HepG2 (cell line): ENCODE data around the gene FGD3. TPM values are rescaled to one million over a fixed set of nuclear protein-coding genes. Genes with fewer than 3 reads are reported as not detected.

Experiments
- ATAC-seq: fragments of 200-7000 bp; cut with Tn5 transposase; 3 replicates; pipeline ENCODE4 v1.9.1; 2020; ENCODE audit warnings: mild to moderate bottlenecking, moderate library complexity
- BruUV-seq: library from RNA; stranded (reverse); fragments of 400-500 nt; replicated peaks from 2 replicates; lab custom pipeline; 2021; lab: Mats Ljungman, UMichigan
- CTCF ChIA-PET: fragments of 300-600 bp; formaldehyde crosslinking; extraction: SDS; loops from one replicate; lab custom pipeline; 2021; ENCODE audit warnings: low total read pairs, inconsistent platforms, low intra/inter-chr PET ratio; lab: Yijun Ruan, JAX
- POLR2A ChIA-PET: fragments of 350-600 bp; sonication (Branson Sonifier 250); formaldehyde crosslinking; loops from one replicate; lab custom pipeline; 2020; ENCODE audit warnings: antibody characterized with exemption, inconsistent platforms; lab: Yijun Ruan, JAX
- DNase-seq: peaks from one replicate; pipeline ENCODE4 v3.0.0-alpha.2; 2015; ENCODE audit warnings: low spot score
- FAIRE-seq: peaks from 3 replicates; lab custom pipeline; 2011; peaks lifted over from hg19 to GRCh38; lab: Jason Lieb, UNC
- H2AFZ ChIP-seq: one replicate; pipeline ENCODE4 v1.6.1; 2011; ENCODE audit warnings: low read length, inconsistent platforms
- H3K27ac ChIP-seq: fragments of 300-600 bp; 3 replicates; pipeline ENCODE4 v1.8.0; 2011; ENCODE audit warnings: mixed run types, mild to moderate bottlenecking, mixed read lengths, low read length, inconsistent platforms; ENCODE audit not compliant: insufficient read depth; ENCODE audit errors: extremely low read length
- H3K27me3 ChIP-seq, 2 experiments: fragments of 200-600 bp in 1 of 2; 2 replicates in 1 of 2; 3 replicates in 1 of 2; pipeline versions ENCODE4 v1.6.0 to v1.8.0; 2011; ENCODE audit warnings: low read length in 2 of 2, mild to moderate bottlenecking in 2 of 2, moderate library complexity in 2 of 2, inconsistent platforms in 1 of 2; ENCODE audit not compliant: insufficient read depth in 2 of 2, control insufficient read depth in 1 of 2
- H3K36me3 ChIP-seq, 2 experiments: fragments of 200-600 bp in 1 of 2; replicated peaks in 1 of 2; 2 replicates in 1 of 2; 3 replicates in 1 of 2; pipeline versions ENCODE4 v1.5.1 to v1.8.0; 2011; ENCODE audit warnings: low read length in 2 of 2, inconsistent platforms in 1 of 2; ENCODE audit not compliant: insufficient read depth in 2 of 2, control insufficient read depth in 1 of 2
- H3K4me1 ChIP-seq: 2 replicates; pipeline ENCODE4 v1.5.1; 2012; ENCODE audit warnings: low read length, inconsistent platforms; ENCODE audit not compliant: insufficient read depth
- H3K4me2 ChIP-seq: 2 replicates; pipeline ENCODE4 v1.6.0; 2011; ENCODE audit warnings: low read depth, low read length, inconsistent platforms
- H3K4me3 ChIP-seq, 3 experiments: fragments of 200-600 bp in 1 of 3; sonication (generic), shearing (Covaris generic) in 1 of 3; replicated peaks in 1 of 3; 2 replicates each; pipeline ENCODE4 v1.5.1; 2011 to 2016; ENCODE audit warnings: low read length in 3 of 3, inconsistent platforms in 2 of 3, low read depth in 2 of 3, mild to moderate bottlenecking in 2 of 3, control low read depth in 1 of 3, mixed read lengths in 1 of 3; ENCODE audit not compliant: insufficient read depth in 1 of 3
- H3K79me2 ChIP-seq: one replicate; pipeline ENCODE4 v1.6.1; 2011; ENCODE audit warnings: low read length, inconsistent platforms; ENCODE audit not compliant: insufficient read depth
- H3K9ac ChIP-seq: 2 replicates; pipeline ENCODE4 v1.6.0; 2011; ENCODE audit warnings: mild to moderate bottlenecking, low read depth, low read length, inconsistent platforms; ENCODE audit not compliant: insufficient read depth
- H3K9me3 ChIP-seq: 2 replicates; pipeline ENCODE4 v1.5.1; 2012; ENCODE audit warnings: mild to moderate bottlenecking, low read length
- H4K20me1 ChIP-seq: 2 replicates; pipeline ENCODE4 v1.6.0; 2011; ENCODE audit warnings: inconsistent platforms, mild to moderate bottlenecking, low read length, moderate library complexity; ENCODE audit not compliant: insufficient read depth
- ELK4 ChIP-seq: sonication (generic); formaldehyde crosslinking; IDR thresholded peaks from 2 replicates; pipeline ENCODE4 v1.9.0; 2021; ENCODE audit warnings: missing genetic modification reagents, borderline replicate concordance
- HNF4A ChIP-seq: sonication (generic); formaldehyde crosslinking; IDR thresholded peaks from 2 replicates; pipeline ENCODE4 v1.4.0; 2020; ENCODE audit warnings: missing genetic modification reagents
- HNF4G ChIP-seq, 2 experiments: sonication (generic) in 1 of 2; formaldehyde crosslinking in 1 of 2; IDR thresholded peaks; 2 replicates each; pipeline versions ENCODE4 v1.4.0 to v1.6.1; 2011 to 2020; ENCODE audit warnings: borderline replicate concordance in 2 of 2, low read depth in 2 of 2, mild to moderate bottlenecking in 2 of 2, low read length in 1 of 2, missing genetic modification reagents in 1 of 2, moderate library complexity in 1 of 2
- IRF2 ChIP-seq: IDR thresholded peaks from 2 replicates; pipeline ENCODE4 v1.6.1; 2018; ENCODE audit warnings: missing genetic modification reagents, missing compliant biosample characterization
- KDM2A ChIP-seq: sonication (generic); formaldehyde crosslinking; IDR thresholded peaks from 2 replicates; pipeline ENCODE4 v1.4.0; 2020; ENCODE audit warnings: low read depth, missing genetic modification reagents, borderline replicate concordance
- KLF16 ChIP-seq, 2 experiments: sonication (generic) in 1 of 2; formaldehyde crosslinking in 1 of 2; IDR thresholded peaks; 2 replicates each; pipeline versions ENCODE4 v1.6.1 to v1.8.0; 2016 to 2023; ENCODE audit warnings: missing genetic modification reagents in 2 of 2, missing compliant biosample characterization in 1 of 2
- NBN ChIP-seq: fragments of 450-650 bp; conservative IDR thresholded peaks from 2 replicates; pipeline ENCODE4 v1.6.1; 2017
- NFYB ChIP-seq: sonication (generic); formaldehyde crosslinking; IDR thresholded peaks from 2 replicates; pipeline ENCODE4 v1.4.0; 2020; ENCODE audit warnings: missing genetic modification reagents
- NFYC ChIP-seq: IDR thresholded peaks from 2 replicates; pipeline ENCODE4 v1.6.1; 2016; ENCODE audit warnings: missing genetic modification reagents, missing compliant biosample characterization
- POLR2A ChIP-seq, 2 experiments: IDR thresholded peaks; 2 replicates each; pipeline ENCODE4 v1.6.1; 2011; ENCODE audit warnings: low read depth in 2 of 2, low read length in 2 of 2, mild to moderate bottlenecking in 1 of 2, moderate library complexity in 1 of 2; ENCODE audit not compliant: insufficient read depth in 1 of 2
- RAD51 ChIP-seq: fragments of 450-650 bp; IDR thresholded peaks from 2 replicates; pipeline ENCODE4 v1.6.1; 2016; ENCODE audit warnings: borderline replicate concordance
- RBM39 ChIP-seq: fragments of 200-400 bp; formaldehyde crosslinking; IDR thresholded peaks from one replicate; pipeline ENCODE4 v1.6.1; 2018; ENCODE audit warnings: antibody characterized with exemption, mild to moderate bottlenecking, low read depth, low read length; ENCODE audit not compliant: poor library complexity, severe bottlenecking
- THAP11 ChIP-seq: IDR thresholded peaks from 2 replicates; pipeline ENCODE4 v1.6.1; 2016; ENCODE audit warnings: missing biosample characterization, missing genetic modification reagents
- ZNF143 ChIP-seq: sonication (generic); formaldehyde crosslinking; IDR thresholded peaks from 2 replicates; pipeline ENCODE4 v1.4.0; 2020; ENCODE audit warnings: missing genetic modification reagents
- ZNF451 ChIP-seq: sonication (generic); formaldehyde crosslinking; IDR thresholded peaks from 2 replicates; pipeline ENCODE4 v1.5.0; 2020; ENCODE audit warnings: mild to moderate bottlenecking, missing genetic modification reagents
- ZNF552 ChIP-seq: sonication (generic); formaldehyde crosslinking; IDR thresholded peaks from 2 replicates; pipeline ENCODE4 v1.9.0; 2022; ENCODE audit warnings: missing genetic modification reagents, mild to moderate bottlenecking, borderline replicate concordance
- ZNF83 ChIP-seq: sonication (generic); formaldehyde crosslinking; IDR thresholded peaks from 2 replicates; pipeline ENCODE4 v1.4.0; 2020; ENCODE audit warnings: missing genetic modification reagents, mild to moderate bottlenecking, borderline replicate concordance
- WGBS: methylation state at CpG from one replicate; pipeline ENCODE4 v1.1.6; 2017; ENCODE audit warnings: low lambda C conversion rate; 5-methylcytosine and 5-hydroxymethylcytosine counted together
- in situ Hi-C: cut with HindIII; loops from 2 replicates; pipeline ENCODE4 v1.10.0; 2017; ENCODE audit warnings: low pct_unique_long_range_greater_than_20kb; ENCODE audit not compliant: extremely low pct_ligation_motif_present
- intact Hi-C: fragments of 100-400 bp; cut with micrococcal nuclease; formaldehyde crosslinking; loops from one replicate; pipeline ENCODE4 v1.10.0; 2022; ENCODE audit not compliant: unreplicated experiment
- polyA plus RNA-seq, 8 experiments: library from polyadenylated mRNA; depleted of rRNA in 3 of 8; stranded (reverse) in 7 of 8; unstranded in 1 of 8; fragments of >200 nt; fragmentation: Illumina TruSeq in 4 of 8; extraction: Trizol in 4 of 8; gene quantifications; 2 replicates each; pipeline versions ENCODE4 v1.2.1 to v1.2.3, GENCODE V29; 2011 to 2016; ENCODE audit warnings: low read depth in 4 of 8, missing spikeins in 1 of 8, mixed read lengths in 1 of 8; ENCODE audit not compliant: insufficient read depth in 1 of 8
- total RNA-seq, 5 experiments: library from RNA; depleted of rRNA; stranded (reverse); fragments of >200 nt; fragmentation: Illumina TruSeq; extraction: Trizol; gene quantifications; 2 replicates each; pipeline ENCODE4 v1.2.3, GENCODE V29; 2016; ENCODE audit warnings: low read depth in 1 of 5
- TF ChIP-seq, protein P1 (sequence below): IDR thresholded peaks from 2 replicates; pipeline ENCODE4 v1.6.1; 2016; ENCODE audit warnings: low read depth
- TF ChIP-seq, protein P2 (sequence below), 2 experiments: sonication (generic) in 1 of 2; formaldehyde crosslinking in 1 of 2; IDR thresholded peaks; 2 replicates each; pipeline versions ENCODE4 v1.5.1 to v1.6.1; 2011 to 2020; ENCODE audit warnings: borderline replicate concordance in 1 of 2, low read depth in 1 of 2, low read length in 1 of 2, mild to moderate bottlenecking in 1 of 2, missing genetic modification reagents in 1 of 2, moderate library complexity in 1 of 2
- TF ChIP-seq, protein P3 (sequence below): sonication (generic); formaldehyde crosslinking; IDR thresholded peaks from 2 replicates; pipeline ENCODE4 v1.5.0; 2020; ENCODE audit warnings: mild to moderate bottlenecking, missing genetic modification reagents

FGD3 gene
- total and polyA plus RNA-seq, 2 of the 13 experiments (the other 11 are each of a cell fraction or from before 2014, with no cell fraction given) = 0.53 to 1.1 TPM

DNA sequence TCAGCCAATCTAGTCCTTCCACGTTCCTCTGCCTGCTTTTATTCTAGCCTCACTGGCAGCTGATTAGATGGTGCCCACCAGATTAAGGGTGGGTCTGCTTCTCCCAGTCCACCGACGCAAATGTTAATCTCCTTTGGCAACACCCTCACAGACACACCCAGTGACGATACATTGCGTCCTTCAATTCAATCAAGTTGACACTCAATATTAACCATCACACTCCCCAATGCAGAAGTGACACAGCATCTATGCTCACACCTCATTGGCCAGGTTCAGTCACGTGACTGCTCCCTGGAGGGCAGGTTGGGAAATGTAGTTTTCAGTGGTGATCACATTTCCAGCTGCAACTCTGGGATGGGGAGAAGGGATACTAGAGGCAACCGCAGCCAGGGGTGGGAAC, 124.1 kb downstream of the FGD3 start:
- H3K36me3 ChIP-seq = no peaks in the 10 kb centered on the region
- FAIRE-seq (no peak), ATAC-seq (peak; percentile 49), DNase-seq (peak; percentile 31)
- ChIA-PET CTCF (no interaction called here), POLR2A (no interaction called here)
- H4K20me1 ChIP-seq = no peaks in the 10 kb centered on the region
- no peak overlapping the region for H3K27ac ChIP-seq
- no peak overlapping the region for H3K9ac ChIP-seq
- H3K27me3 ChIP-seq = no peaks in the 10 kb centered on the region
- H3K4me1 ChIP-seq = peaks cover 15% of the 10 kb centered on the region; the same call in 1 of the 2 replicates
- no TSS peak for BruUV-seq
- H2AFZ ChIP-seq = no peak overlapping the region
- WGBS = 86% methylated on average over 7 of the region's 7 CpGs
- H3K4me3 ChIP-seq = no peak overlapping the region
- no peak overlapping the region for H3K4me2 ChIP-seq
- intact Hi-C loops = no loop called here
- H3K79me2 ChIP-seq = no peaks in the 10 kb centered on the region
- in situ Hi-C loops = no loop called here
- no peaks in the 10 kb centered on the region for H3K9me3 ChIP-seq
- TF ChIP-seq HNF4A (CRISPR knock-in tag) (no peak), KLF16 (CRISPR knock-in tag; IDR thresholded peaks at IDR 0.05) (no peak), ZNF552 (no peak), RAD51 (peak; percentile 76), NFYC (CRISPR knock-in tag) (peak; percentile 84), NBN (no peak), POLR2A (IDR thresholded peaks at IDR 0.05; ENCODE audit: insufficient read depth in 1 of 2, low read depth in 2 of 2, low read length in 2 of 2) (no peak), KDM2A (CRISPR knock-in tag) (no peak), HNF4G (IDR thresholded peaks at IDR 0.05; ENCODE audit: borderline replicate concordance, low read depth, low read length) (no peak), HNF4G (CRISPR knock-in tag; IDR thresholded peaks at IDR 0.05; ENCODE audit: borderline replicate concordance, low read depth) (no peak), ZNF83 (CRISPR knock-in tag) (no peak), IRF2 (CRISPR knock-in tag) (no peak), ELK4 (CRISPR knock-in tag) (no peak), NFYB (CRISPR knock-in tag) (peak; percentile 71), RBM39 (no peak), ZNF143 (CRISPR knock-in tag) (peak; percentile 88), THAP11 (peak; percentile 97), ZNF451 (CRISPR knock-in tag) (no peak)
- TF ChIP-seq, protein P1, sequence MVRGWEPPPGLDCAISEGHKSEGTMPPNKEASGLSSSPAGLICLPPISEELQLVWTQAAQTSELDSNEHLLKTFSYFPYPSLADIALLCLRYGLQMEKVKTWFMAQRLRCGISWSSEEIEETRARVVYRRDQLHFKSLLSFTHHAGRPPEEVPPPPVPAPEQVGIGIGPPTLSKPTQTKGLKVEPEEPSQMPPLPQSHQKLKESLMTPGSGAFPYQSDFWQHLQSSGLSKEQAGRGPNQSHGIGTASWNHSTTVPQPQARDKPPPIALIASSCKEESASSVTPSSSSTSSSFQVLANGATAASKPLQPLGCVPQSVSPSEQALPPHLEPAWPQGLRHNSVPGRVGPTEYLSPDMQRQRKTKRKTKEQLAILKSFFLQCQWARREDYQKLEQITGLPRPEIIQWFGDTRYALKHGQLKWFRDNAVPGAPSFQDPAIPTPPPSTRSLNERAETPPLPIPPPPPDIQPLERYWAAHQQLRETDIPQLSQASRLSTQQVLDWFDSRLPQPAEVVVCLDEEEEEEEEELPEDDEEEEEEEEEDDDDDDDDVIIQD (CRISPR knock-in tag) = no peak
- TF ChIP-seq, protein P2, sequence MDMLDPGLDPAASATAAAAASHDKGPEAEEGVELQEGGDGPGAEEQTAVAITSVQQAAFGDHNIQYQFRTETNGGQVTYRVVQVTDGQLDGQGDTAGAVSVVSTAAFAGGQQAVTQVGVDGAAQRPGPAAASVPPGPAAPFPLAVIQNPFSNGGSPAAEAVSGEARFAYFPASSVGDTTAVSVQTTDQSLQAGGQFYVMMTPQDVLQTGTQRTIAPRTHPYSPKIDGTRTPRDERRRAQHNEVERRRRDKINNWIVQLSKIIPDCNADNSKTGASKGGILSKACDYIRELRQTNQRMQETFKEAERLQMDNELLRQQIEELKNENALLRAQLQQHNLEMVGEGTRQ (IDR thresholded peaks at IDR 0.05; ENCODE audit: low read depth, low read length) = peak; percentile 69
- TF ChIP-seq, protein P2 (CRISPR knock-in tag; IDR thresholded peaks at IDR 0.05; ENCODE audit: borderline replicate concordance) = peak; percentile 78; the same call in 1 of the 2 replicates
- TF ChIP-seq, protein P3, sequence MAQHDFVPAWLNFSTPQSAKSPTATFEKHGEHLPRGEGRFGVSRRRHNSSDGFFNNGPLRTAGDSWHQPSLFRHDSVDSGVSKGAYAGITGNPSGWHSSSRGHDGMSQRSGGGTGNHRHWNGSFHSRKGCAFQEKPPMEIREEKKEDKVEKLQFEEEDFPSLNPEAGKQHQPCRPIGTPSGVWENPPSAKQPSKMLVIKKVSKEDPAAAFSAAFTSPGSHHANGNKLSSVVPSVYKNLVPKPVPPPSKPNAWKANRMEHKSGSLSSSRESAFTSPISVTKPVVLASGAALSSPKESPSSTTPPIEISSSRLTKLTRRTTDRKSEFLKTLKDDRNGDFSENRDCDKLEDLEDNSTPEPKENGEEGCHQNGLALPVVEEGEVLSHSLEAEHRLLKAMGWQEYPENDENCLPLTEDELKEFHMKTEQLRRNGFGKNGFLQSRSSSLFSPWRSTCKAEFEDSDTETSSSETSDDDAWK = no peak
